K562 (cell line): Measurements from ENCODE around the gene LY6G6D. TPM values are rescaled to one million over a fixed set of nuclear protein-coding genes. Genes with fewer than 3 reads are reported as not detected.

Experiments used
- ARID1B ChIP-seq: fragments of 450-650 bp; IDR thresholded peaks from 2 replicates; pipeline ENCODE4 v1.6.1; 2016; ENCODE audit warnings: antibody characterized with exemption, mild to moderate bottlenecking, inconsistent platforms
- CBX2 ChIP-seq: fragments of 200-600 bp; sonication (generic); IDR thresholded peaks from one replicate; pipeline ENCODE4 v1.6.1; 2012; ENCODE audit warnings: mild to moderate bottlenecking, low read length, inconsistent platforms; ENCODE audit not compliant: insufficient read depth, poor library complexity, severe bottlenecking
- CC2D1A ChIP-seq: fragments of 450-650 bp; IDR thresholded peaks from 2 replicates; pipeline ENCODE4 v1.6.1; 2017; ENCODE audit warnings: mild to moderate bottlenecking
- IFI16 ChIP-seq: fragments of 250-450 bp; sonication (Bioruptor Pico); IDR thresholded peaks from 2 replicates; pipeline ENCODE4 v2.1.2; 2022; ENCODE audit warnings: mild to moderate bottlenecking, inconsistent platforms
- MLX ChIP-seq, 2 experiments: fragments of 450-650 bp in 1 of 2; sonication (generic) in 1 of 2; formaldehyde crosslinking; conservative IDR thresholded peaks; 2 replicates each; pipeline versions ENCODE4 v1.4.0 to v1.8.1; 2020 to 2022; ENCODE audit warnings: mild to moderate bottlenecking in 1 of 2, missing genetic modification reagents in 1 of 2
- NFE2 ChIP-seq: IDR thresholded peaks from 2 replicates; pipeline ENCODE4 v1.6.1; 2014; ENCODE audit warnings: antibody characterized with exemption, low read depth
- POLR3G ChIP-seq: IDR thresholded peaks from 2 replicates; pipeline ENCODE4 v1.6.1; 2011; ENCODE audit not compliant: insufficient read length, insufficient replicate concordance; ENCODE audit errors: extremely low read depth
- PPARD ChIP-seq: fragments of 250-450 bp; sonication (Bioruptor Pico); IDR thresholded peaks from 2 replicates; pipeline ENCODE4 v1.8.0; 2022; ENCODE audit warnings: inconsistent platforms, mild to moderate bottlenecking, moderate library complexity
- SMAD4 ChIP-seq: fragments of 250-450 bp; sonication (Bioruptor Pico); conservative IDR thresholded peaks from 2 replicates; pipeline ENCODE4 v1.8.0; 2021; ENCODE audit warnings: inconsistent platforms, mild to moderate bottlenecking, moderate library complexity
- SOX6 ChIP-seq: fragments of 450-650 bp; IDR thresholded peaks from 2 replicates; pipeline ENCODE4 v1.6.1; 2014; ENCODE audit warnings: mild to moderate bottlenecking
- SREBF1 ChIP-seq: fragments of 150-350 bp; IDR thresholded peaks from 2 replicates; pipeline ENCODE4 v1.6.1; 2014; ENCODE audit warnings: antibody characterized with exemption, low read depth, low read length, borderline replicate concordance
- THRAP3 ChIP-seq: fragments of 450-650 bp; IDR thresholded peaks from 2 replicates; pipeline ENCODE4 v1.6.1; 2016; ENCODE audit warnings: mild to moderate bottlenecking, inconsistent platforms, borderline replicate concordance
- ZNF143 ChIP-seq: sonication (generic); formaldehyde crosslinking; IDR thresholded peaks from 2 replicates; pipeline ENCODE4 v1.9.0; 2022; ENCODE audit warnings: mild to moderate bottlenecking, missing genetic modification reagents
- polyA plus RNA-seq, 8 experiments: library from polyadenylated mRNA; depleted of rRNA in 4 of 8; stranded (reverse) in 5 of 8; unstranded in 3 of 8; fragments of >200 nt; fragmentation: Nextera tagmentation in 2 of 8; fragmentation: Illumina TruSeq in 1 of 8; extraction: Ambion mirVana in 2 of 8; extraction: Trizol in 1 of 8; gene quantifications; 2 replicates each; pipeline versions ENCODE4 v1.2.1 to v1.2.3, GENCODE V29; 2011 to 2014; ENCODE audit warnings: inconsistent platforms in 1 of 8, missing spikeins in 1 of 8
- total RNA-seq, 7 experiments: library from RNA; depleted of rRNA in 6 of 7; stranded (reverse); fragments of >200 nt in 6 of 7; fragmentation: Illumina TruSeq in 2 of 7; extraction: Trizol in 2 of 7; gene quantifications; 2 replicates each; pipeline versions ENCODE4 v1.2.1 to v1.2.3, GENCODE V29; 2011 to 2021; ENCODE audit warnings: low replicate concordance in 1 of 7
- TF ChIP-seq, protein P1 (sequence below), 2 experiments: fragments of 450-650 bp in 1 of 2; IDR thresholded peaks; 2 replicates each; pipeline ENCODE4 v1.6.1; 2011 to 2017; ENCODE audit warnings: low read depth in 2 of 2, antibody characterized with exemption in 1 of 2, borderline replicate concordance in 1 of 2, low read length in 1 of 2, mild to moderate bottlenecking in 1 of 2, mixed read lengths in 1 of 2; ENCODE audit not compliant: control insufficient read depth in 1 of 2
- TF ChIP-seq, protein P2 (sequence below): sonication (generic); formaldehyde crosslinking; IDR thresholded peaks from 2 replicates; pipeline ENCODE4 v1.9.0; 2022; ENCODE audit warnings: mild to moderate bottlenecking, missing genetic modification reagents
- TF ChIP-seq, protein P3 (sequence below): fragments of 450-650 bp; IDR thresholded peaks from 2 replicates; pipeline ENCODE4 v1.6.1; 2016; ENCODE audit warnings: low read depth

The LY6G6D gene
- total and polyA plus RNA-seq, 9 of the 15 experiments (the other 6 are each of a cell fraction or from before 2014, with no cell fraction given) = 0.30 to 0.38 TPM; not detected in 7

- TF ChIP-seq, protein P1, sequence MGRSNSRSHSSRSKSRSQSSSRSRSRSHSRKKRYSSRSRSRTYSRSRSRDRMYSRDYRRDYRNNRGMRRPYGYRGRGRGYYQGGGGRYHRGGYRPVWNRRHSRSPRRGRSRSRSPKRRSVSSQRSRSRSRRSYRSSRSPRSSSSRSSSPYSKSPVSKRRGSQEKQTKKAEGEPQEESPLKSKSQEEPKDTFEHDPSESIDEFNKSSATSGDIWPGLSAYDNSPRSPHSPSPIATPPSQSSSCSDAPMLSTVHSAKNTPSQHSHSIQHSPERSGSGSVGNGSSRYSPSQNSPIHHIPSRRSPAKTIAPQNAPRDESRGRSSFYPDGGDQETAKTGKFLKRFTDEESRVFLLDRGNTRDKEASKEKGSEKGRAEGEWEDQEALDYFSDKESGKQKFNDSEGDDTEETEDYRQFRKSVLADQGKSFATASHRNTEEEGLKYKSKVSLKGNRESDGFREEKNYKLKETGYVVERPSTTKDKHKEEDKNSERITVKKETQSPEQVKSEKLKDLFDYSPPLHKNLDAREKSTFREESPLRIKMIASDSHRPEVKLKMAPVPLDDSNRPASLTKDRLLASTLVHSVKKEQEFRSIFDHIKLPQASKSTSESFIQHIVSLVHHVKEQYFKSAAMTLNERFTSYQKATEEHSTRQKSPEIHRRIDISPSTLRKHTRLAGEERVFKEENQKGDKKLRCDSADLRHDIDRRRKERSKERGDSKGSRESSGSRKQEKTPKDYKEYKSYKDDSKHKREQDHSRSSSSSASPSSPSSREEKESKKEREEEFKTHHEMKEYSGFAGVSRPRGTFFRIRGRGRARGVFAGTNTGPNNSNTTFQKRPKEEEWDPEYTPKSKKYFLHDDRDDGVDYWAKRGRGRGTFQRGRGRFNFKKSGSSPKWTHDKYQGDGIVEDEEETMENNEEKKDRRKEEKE (IDR thresholded peaks at IDR 0.05; ENCODE audit: borderline replicate concordance in 1 of 2, control insufficient read depth in 1 of 2, low read depth in 2 of 2, low read length in 1 of 2) = no peak
- TF ChIP-seq THRAP3 (no peak), PPARD (CRISPR knock-in tag) (no peak), CC2D1A (no peak), MLX (CRISPR knock-in tag; conservative IDR thresholded peaks at IDR 0.05) (0 out of 4 replicates have a peak, but pooled peaks of 1 of the 2 experiments have one; percentile 19), ZNF143 (CRISPR knock-in tag) (no peak), ARID1B (no peak), IFI16 (CRISPR knock-in tag) (no peak), NFE2 (no peak), SOX6 (no peak), SMAD4 (no peak), POLR3G (no peak), SREBF1 (no peak), CBX2 (no peak)
- TF ChIP-seq, protein P2, sequence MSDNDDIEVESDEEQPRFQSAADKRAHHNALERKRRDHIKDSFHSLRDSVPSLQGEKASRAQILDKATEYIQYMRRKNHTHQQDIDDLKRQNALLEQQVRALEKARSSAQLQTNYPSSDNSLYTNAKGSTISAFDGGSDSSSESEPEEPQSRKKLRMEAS (CRISPR knock-in tag) = no peak
- TF ChIP-seq, protein P3, sequence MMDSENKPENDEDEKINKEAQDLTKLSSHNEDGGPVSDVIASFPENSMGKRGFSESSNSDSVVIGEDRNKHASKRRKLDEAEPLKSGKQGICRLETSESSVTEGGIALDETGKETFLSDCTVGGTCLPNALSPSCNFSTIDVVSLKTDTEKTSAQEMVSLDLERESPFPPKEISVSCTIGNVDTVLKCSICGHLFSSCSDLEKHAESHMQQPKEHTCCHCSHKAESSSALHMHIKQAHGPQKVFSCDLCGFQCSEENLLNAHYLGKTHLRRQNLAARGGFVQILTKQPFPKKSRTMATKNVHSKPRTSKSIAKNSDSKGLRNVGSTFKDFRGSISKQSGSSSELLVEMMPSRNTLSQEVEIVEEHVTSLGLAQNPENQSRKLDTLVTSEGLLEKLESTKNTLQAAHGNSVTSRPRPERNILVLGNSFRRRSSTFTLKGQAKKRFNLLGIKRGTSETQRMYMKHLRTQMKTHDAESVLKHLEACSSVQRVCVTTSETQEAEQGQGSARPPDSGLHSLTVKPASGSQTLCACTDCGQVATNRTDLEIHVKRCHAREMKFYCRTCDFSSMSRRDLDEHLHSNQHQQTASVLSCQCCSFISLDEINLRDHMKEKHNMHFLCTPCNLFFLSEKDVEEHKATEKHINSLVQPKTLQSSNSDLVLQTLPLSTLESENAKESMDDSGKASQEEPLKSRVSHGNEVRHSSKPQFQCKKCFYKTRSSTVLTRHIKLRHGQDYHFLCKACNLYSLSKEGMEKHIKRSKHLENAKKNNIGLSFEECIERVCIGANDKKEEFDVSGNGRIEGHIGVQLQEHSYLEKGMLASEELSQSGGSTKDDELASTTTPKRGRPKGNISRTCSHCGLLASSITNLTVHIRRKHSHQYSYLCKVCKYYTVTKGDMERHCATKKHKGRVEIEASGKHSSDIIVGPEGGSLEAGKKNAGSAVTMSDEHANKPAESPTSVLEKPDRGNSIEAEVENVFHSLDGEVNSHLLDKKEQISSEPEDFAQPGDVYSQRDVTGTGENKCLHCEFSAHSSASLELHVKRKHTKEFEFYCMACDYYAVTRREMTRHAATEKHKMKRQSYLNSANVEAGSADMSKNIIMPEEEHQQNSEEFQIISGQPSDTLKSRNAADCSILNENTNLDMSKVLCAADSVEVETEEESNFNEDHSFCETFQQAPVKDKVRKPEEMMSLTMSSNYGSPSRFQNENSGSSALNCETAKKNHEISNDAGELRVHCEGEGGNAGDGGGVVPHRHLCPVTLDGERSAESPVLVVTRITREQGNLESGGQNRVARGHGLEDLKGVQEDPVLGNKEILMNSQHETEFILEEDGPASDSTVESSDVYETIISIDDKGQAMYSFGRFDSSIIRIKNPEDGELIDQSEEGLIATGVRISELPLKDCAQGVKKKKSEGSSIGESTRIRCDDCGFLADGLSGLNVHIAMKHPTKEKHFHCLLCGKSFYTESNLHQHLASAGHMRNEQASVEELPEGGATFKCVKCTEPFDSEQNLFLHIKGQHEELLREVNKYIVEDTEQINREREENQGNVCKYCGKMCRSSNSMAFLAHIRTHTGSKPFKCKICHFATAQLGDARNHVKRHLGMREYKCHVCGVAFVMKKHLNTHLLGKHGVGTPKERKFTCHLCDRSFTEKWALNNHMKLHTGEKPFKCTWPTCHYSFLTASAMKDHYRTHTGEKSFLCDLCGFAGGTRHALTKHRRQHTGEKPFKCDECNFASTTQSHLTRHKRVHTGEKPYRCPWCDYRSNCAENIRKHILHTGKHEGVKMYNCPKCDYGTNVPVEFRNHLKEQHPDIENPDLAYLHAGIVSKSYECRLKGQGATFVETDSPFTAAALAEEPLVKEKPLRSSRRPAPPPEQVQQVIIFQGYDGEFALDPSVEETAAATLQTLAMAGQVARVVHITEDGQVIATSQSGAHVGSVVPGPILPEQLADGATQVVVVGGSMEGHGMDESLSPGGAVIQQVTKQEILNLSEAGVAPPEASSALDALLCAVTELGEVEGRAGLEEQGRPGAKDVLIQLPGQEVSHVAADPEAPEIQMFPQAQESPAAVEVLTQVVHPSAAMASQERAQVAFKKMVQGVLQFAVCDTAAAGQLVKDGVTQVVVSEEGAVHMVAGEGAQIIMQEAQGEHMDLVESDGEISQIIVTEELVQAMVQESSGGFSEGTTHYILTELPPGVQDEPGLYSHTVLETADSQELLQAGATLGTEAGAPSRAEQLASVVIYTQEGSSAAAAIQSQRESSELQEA = no peak
Measured at GRCh38 chr6:31734247-31734820, 19.2 kb downstream of the LY6G6D start (continued).
